Fibroblast of lung (primary cell): ENCODE results near the gene PXDC1.

ENCODE experiments used
- CTCF ChIP-seq, 2 donors: IDR thresholded peaks in 1 of 2; conservative IDR thresholded peaks in 1 of 2; 1 replicate in 1 of 2; 2 replicates in 1 of 2; pipeline ENCODE4 v1.5.1; 2011 to 2012; ENCODE audit warnings: low read length in 2 of 2, control low read depth in 1 of 2, inconsistent platforms in 1 of 2, low read depth in 1 of 2, mild to moderate bottlenecking in 1 of 2
- EZH2 ChIP-seq: IDR thresholded peaks from 2 replicates; pipeline ENCODE4 v1.5.1; 2012; ENCODE audit warnings: low read length, control low read depth, mild to moderate bottlenecking; ENCODE audit errors: missing control alignments

GRCh38 chr6:3762852-3763251, 11.3 kb upstream of the PXDC1 start:
- no peak for TF ChIP-seq CTCF (conservative IDR thresholded peaks at IDR 0.05 in 1 of 2, IDR thresholded peaks at IDR 0.05 in 1 of 2; ENCODE audit: low read depth in 1 of 2, low read length in 2 of 2)
- no peak for TF ChIP-seq EZH2
